OCI-LY7 (cell line): ENCODE results near the gene VASH2.

Source experiments
- EZH2phosphoT487 ChIP-seq: fragments of 200-600 bp; sonication (generic); IDR thresholded peaks from 2 replicates; pipeline ENCODE4 v1.6.1; 2018; ENCODE audit warnings: low read depth, borderline replicate concordance, mild to moderate bottlenecking, mixed run types, antibody characterized with exemption, low read length, moderate library complexity, mixed read lengths
- TF ChIP-seq, protein P1 (sequence below): fragments of 200-600 bp; sonication (generic); conservative IDR thresholded peaks from 2 replicates; pipeline ENCODE4 v1.5.1; 2014; ENCODE audit warnings: mild to moderate bottlenecking, antibody characterized with exemption, low read length, moderate library complexity, mixed read lengths

DNA sequence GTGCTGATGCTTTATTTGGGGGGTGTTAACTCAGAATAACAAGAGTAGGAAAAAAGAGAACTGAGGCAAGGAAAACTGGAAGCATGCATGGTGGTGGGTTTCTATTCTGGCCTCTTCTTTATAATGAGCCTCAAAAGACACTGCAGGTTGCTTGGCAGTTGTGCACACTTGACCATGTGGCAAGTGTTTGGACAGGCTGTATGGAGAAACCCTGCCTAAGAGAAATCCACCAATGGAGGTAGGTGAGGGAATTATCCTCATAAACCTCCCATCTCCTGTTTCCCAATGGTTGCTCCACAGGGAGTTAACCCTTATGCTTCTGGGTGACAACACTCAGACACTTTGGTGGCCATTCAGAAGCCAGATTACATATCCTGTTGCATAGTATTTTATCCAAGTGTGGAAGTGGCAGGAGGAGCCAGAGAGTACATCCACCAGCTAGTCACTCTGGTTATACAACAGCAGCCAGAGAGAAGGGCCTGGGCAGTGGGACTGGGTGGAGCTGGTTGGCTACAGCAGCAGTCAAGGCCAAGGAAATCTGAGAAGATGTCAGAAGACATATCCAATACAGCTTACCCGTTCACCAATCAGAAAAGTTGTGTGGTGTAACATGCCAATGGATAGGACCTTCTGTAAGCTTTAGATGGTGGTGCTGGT is 16.4 kb upstream of the VASH2 start:
- TF ChIP-seq, protein P1, sequence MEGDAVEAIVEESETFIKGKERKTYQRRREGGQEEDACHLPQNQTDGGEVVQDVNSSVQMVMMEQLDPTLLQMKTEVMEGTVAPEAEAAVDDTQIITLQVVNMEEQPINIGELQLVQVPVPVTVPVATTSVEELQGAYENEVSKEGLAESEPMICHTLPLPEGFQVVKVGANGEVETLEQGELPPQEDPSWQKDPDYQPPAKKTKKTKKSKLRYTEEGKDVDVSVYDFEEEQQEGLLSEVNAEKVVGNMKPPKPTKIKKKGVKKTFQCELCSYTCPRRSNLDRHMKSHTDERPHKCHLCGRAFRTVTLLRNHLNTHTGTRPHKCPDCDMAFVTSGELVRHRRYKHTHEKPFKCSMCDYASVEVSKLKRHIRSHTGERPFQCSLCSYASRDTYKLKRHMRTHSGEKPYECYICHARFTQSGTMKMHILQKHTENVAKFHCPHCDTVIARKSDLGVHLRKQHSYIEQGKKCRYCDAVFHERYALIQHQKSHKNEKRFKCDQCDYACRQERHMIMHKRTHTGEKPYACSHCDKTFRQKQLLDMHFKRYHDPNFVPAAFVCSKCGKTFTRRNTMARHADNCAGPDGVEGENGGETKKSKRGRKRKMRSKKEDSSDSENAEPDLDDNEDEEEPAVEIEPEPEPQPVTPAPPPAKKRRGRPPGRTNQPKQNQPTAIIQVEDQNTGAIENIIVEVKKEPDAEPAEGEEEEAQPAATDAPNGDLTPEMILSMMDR = no peak
- TF ChIP-seq EZH2phosphoT487 = no peak
